IMR-90 (cell line): ENCODE results near the gene TAS2R19. TPM values are rescaled to one million over a fixed set of nuclear protein-coding genes. Genes with fewer than 3 reads are reported as not detected.

Source experiments
- ATAC-seq: fragments of 200-7000 bp; cut with Tn5 transposase; 2 replicates; pipeline ENCODE4 v1.9.1; 2020; ENCODE audit warnings: low read depth, mild to moderate bottlenecking, moderate library complexity
- BruUV-seq: library from RNA; stranded (reverse); fragments of 400-500 nt; replicated peaks from 2 replicates; lab custom pipeline; 2021; lab: Mats Ljungman, UMichigan
- CTCF ChIA-PET: fragments of 300-600 bp; formaldehyde crosslinking; extraction: SDS; loops from one replicate; lab custom pipeline; 2021; ENCODE audit warnings: antibody characterized with exemption; lab: Yijun Ruan, JAX
- POLR2A ChIA-PET: fragments of 300-600 bp; sonication (Branson Sonifier 250); formaldehyde crosslinking; loops from one replicate; lab custom pipeline; 2022; ENCODE audit warnings: antibody characterized with exemption; ENCODE audit not compliant: unreplicated experiment; lab: Charles Lee
- DNase-seq: peaks from one replicate; pipeline ENCODE4 v3.0.0; 2013
- H2AFZ ChIP-seq: replicated peaks from 2 replicates; pipeline ENCODE3; 2013; ENCODE audit warnings: low read length, mild to moderate bottlenecking; ENCODE audit not compliant: poor library complexity
- H2AK5ac ChIP-seq: 2 replicates; pipeline ENCODE4 v1.6.1; 2013; ENCODE audit warnings: low read depth, low read length, inconsistent platforms
- H2AK9ac ChIP-seq: replicated peaks from 2 replicates; pipeline ENCODE3; 2013; ENCODE audit warnings: mild to moderate bottlenecking, low read depth, low read length, moderate library complexity; ENCODE audit not compliant: poor library complexity
- H2BK120ac ChIP-seq: 2 replicates; pipeline ENCODE4 v1.6.1; 2013; ENCODE audit warnings: low read depth, low read length, inconsistent platforms
- H2BK15ac ChIP-seq: 3 replicates; pipeline ENCODE4 v1.6.1; 2013; ENCODE audit warnings: low read depth, low read length, inconsistent platforms
- H2BK20ac ChIP-seq: 2 replicates; pipeline ENCODE4 v1.6.1; 2013; ENCODE audit warnings: low read depth, mild to moderate bottlenecking, inconsistent platforms, low read length, moderate library complexity
- H2BK5ac ChIP-seq: 2 replicates; pipeline ENCODE4 v1.6.1; 2013; ENCODE audit warnings: mild to moderate bottlenecking, low read depth, low read length, inconsistent platforms; ENCODE audit not compliant: poor library complexity, severe bottlenecking
- H3K14ac ChIP-seq: replicated peaks from 2 replicates; pipeline ENCODE4 v1.6.1; 2013; ENCODE audit warnings: low read depth, low read length, inconsistent platforms
- H3K18ac ChIP-seq: 2 replicates; pipeline ENCODE4 v1.6.1; 2013; ENCODE audit warnings: low read depth, low read length, control low read depth
- H3K23ac ChIP-seq: 2 replicates; pipeline ENCODE4 v1.6.1; 2013; ENCODE audit warnings: low read depth, low read length, inconsistent platforms
- H3K27ac ChIP-seq: 2 replicates; pipeline ENCODE4 v1.5.1; 2013; ENCODE audit warnings: mild to moderate bottlenecking, control low read depth, low read length; ENCODE audit not compliant: insufficient read depth
- H3K27me3 ChIP-seq: 2 replicates; pipeline ENCODE4 v1.6.1; 2013; ENCODE audit warnings: low read length; ENCODE audit not compliant: control insufficient read depth, insufficient read depth
- H3K36me3 ChIP-seq: 2 replicates; pipeline ENCODE4 v1.6.1; 2013; ENCODE audit warnings: low read length, mixed read lengths; ENCODE audit not compliant: control insufficient read depth, insufficient read depth
- H3K4ac ChIP-seq: 2 replicates; pipeline ENCODE4 v1.6.1; 2013; ENCODE audit warnings: low read depth, low read length, inconsistent platforms
- H3K4me1 ChIP-seq: 2 replicates; pipeline ENCODE4 v1.6.1; 2013; ENCODE audit warnings: low read length, mixed read lengths; ENCODE audit not compliant: control insufficient read depth, insufficient read depth
- H3K4me2 ChIP-seq: 2 replicates; pipeline ENCODE4 v1.6.1; 2013; ENCODE audit warnings: low read depth, mild to moderate bottlenecking, control low read depth, low read length, moderate library complexity
- H3K4me3 ChIP-seq: 2 replicates; pipeline ENCODE4 v1.5.1; 2013; ENCODE audit warnings: low read depth, mild to moderate bottlenecking, control low read depth, low read length, moderate library complexity; ENCODE audit not compliant: insufficient read depth
- H3K56ac ChIP-seq: 2 replicates; pipeline ENCODE4 v1.6.1; 2013; ENCODE audit warnings: low read length, inconsistent platforms; ENCODE audit not compliant: insufficient read depth; ENCODE audit errors: extremely low read depth
- H3K79me1 ChIP-seq, 2 experiments: 2 replicates each; pipeline ENCODE4 v1.6.1; 2013; ENCODE audit warnings: low read length in 2 of 2, inconsistent platforms in 1 of 2, low read depth in 1 of 2
- H3K9ac ChIP-seq: 2 replicates; pipeline ENCODE4 v1.6.1; 2013; ENCODE audit warnings: low read depth, low read length, control low read depth
- H3K9me1 ChIP-seq: 2 replicates; pipeline ENCODE4 v1.6.1; 2013; ENCODE audit warnings: low read length, inconsistent platforms; ENCODE audit not compliant: insufficient read depth
- H3K9me3 ChIP-seq: 2 replicates; pipeline ENCODE4 v1.6.1; 2013; ENCODE audit warnings: low read length; ENCODE audit not compliant: control insufficient read depth, insufficient read depth
- H4K20me1 ChIP-seq: 2 replicates; pipeline ENCODE4 v1.6.1; 2013; ENCODE audit warnings: low read length, inconsistent platforms; ENCODE audit not compliant: insufficient read depth
- H4K5ac ChIP-seq: 2 replicates; pipeline ENCODE4 v1.6.1; 2013; ENCODE audit warnings: mild to moderate bottlenecking, low read depth, low read length, control low read depth
- H4K8ac ChIP-seq, 2 experiments: 2 replicates each; pipeline ENCODE4 v1.6.1; 2013; ENCODE audit warnings: low read depth in 2 of 2, low read length in 2 of 2, control low read depth in 1 of 2, inconsistent platforms in 1 of 2
- H4K91ac ChIP-seq: 2 replicates; pipeline ENCODE4 v1.6.1; 2013; ENCODE audit warnings: low read depth, low read length, inconsistent platforms; ENCODE audit not compliant: insufficient read depth
- ELK1 ChIP-seq: fragments of 150-350 bp; IDR thresholded peaks from 2 replicates; pipeline ENCODE4 v1.6.1; 2016; ENCODE audit warnings: low read depth, mild to moderate bottlenecking, low read length, moderate library complexity, borderline replicate concordance
- FOS ChIP-seq: fragments of 150-350 bp; IDR thresholded peaks from 2 replicates; pipeline ENCODE4 v1.6.1; 2016; ENCODE audit warnings: low read depth, low read length
- POLR2A ChIP-seq: IDR thresholded peaks from 2 replicates; pipeline ENCODE4 v1.6.1; 2012; ENCODE audit warnings: mild to moderate bottlenecking, low read depth, low read length
- RCOR1 ChIP-seq: IDR thresholded peaks from 2 replicates; pipeline ENCODE4 v1.6.1; 2012; ENCODE audit warnings: mild to moderate bottlenecking, low read length, improper control_type of control experiment; ENCODE audit not compliant: insufficient replicate concordance
- RFX5 ChIP-seq: IDR thresholded peaks from 2 replicates; pipeline ENCODE4 v1.8.0; 2012; ENCODE audit warnings: low read depth, mild to moderate bottlenecking, low read length, moderate library complexity
- WGBS, 2 experiments: methylation state at CpG; one replicate each; pipeline versions ENCODE4 v1.1.5 to v1.1.7; 2013; ENCODE audit warnings: missing lambda C conversion rate in 2 of 2; ENCODE audit not compliant: insufficient read length in 1 of 2; ENCODE audit errors: extremely low coverage in 2 of 2; 5-methylcytosine and 5-hydroxymethylcytosine counted together
- dilution Hi-C: fragments of 300-500 bp; cut with HindIII; formaldehyde crosslinking; loops from one replicate; pipeline ENCODE4 v1.14.3; 2018; ENCODE audit warnings: low sequenced_read_pairs; ENCODE audit not compliant: unreplicated experiment
- in situ Hi-C: fragments of 300-500 bp; cut with MboI; formaldehyde crosslinking; loops from 3 replicates; pipeline ENCODE4 v1.14.3; 2019; ENCODE audit warnings: low sequenced_read_pairs, inconsistent platforms, mixed read lengths
- intact Hi-C: fragments of 100-400 bp; cut with micrococcal nuclease; formaldehyde crosslinking; loops from 2 replicates; pipeline ENCODE4 v1.10.0; 2022
- polyA plus RNA-seq, 3 experiments: library from polyadenylated mRNA; depleted of rRNA; stranded (reverse); fragments of >200 nt; gene quantifications; 2 replicates each; pipeline ENCODE4 v1.2.3, GENCODE V29; 2012; ENCODE audit warnings: low replicate concordance in 1 of 3
- total RNA-seq: library from RNA; depleted of rRNA; stranded (reverse); fragments of >200 nt; gene quantifications from 2 replicates; pipeline ENCODE4 v1.2.3, GENCODE V29; 2012

The TAS2R19 gene
- total and polyA plus RNA-seq, 2 of the 4 experiments (the other 2 are of a cell fraction): 0.24 to 5.0 TPM

GRCh38 chr12:11070999-11071398 is 48.6 kb upstream of the TAS2R19 start:
- DNase-seq (no peak), ATAC-seq (no peak)
- no peak overlapping the region for H3K4ac ChIP-seq
- peaks cover 0 to 9% of the 10 kb centered on the region in 2 experiments; a peak in 3 of 4 replicates for H3K79me1 ChIP-seq
- no peak overlapping the region for H2BK20ac ChIP-seq
- BruUV-seq: no TSS peak
- H3K9me1 ChIP-seq: no peaks in the 10 kb centered on the region
- H3K9me3 ChIP-seq: no peaks in the 10 kb centered on the region
- CTCF ChIA-PET: no interaction called here
- no peak overlapping the region for H4K5ac ChIP-seq
- dilution Hi-C loops: no loop called here
- no peak overlapping the region for H3K4me3 ChIP-seq
- H3K23ac ChIP-seq: no peak overlapping the region
- no peak overlapping the region for H3K18ac ChIP-seq
- H3K27ac ChIP-seq: no peak overlapping the region
- no peak overlapping the region for H2BK15ac ChIP-seq
- no peaks in the 10 kb centered on the region for H3K4me1 ChIP-seq
- no peak overlapping the region for H2AK5ac ChIP-seq
- no peak overlapping the region for H2AFZ ChIP-seq
- no peak overlapping the region for H3K14ac ChIP-seq
- H3K4me2 ChIP-seq: no peak overlapping the region
- H4K20me1 ChIP-seq: no peaks in the 10 kb centered on the region
- no peak overlapping the region for H4K91ac ChIP-seq
- H2BK120ac ChIP-seq: no peak overlapping the region
- H3K36me3 ChIP-seq: no peaks in the 10 kb centered on the region; the same call in 1 of the 2 replicates
- intact Hi-C loops: no loop called here
- H3K27me3 ChIP-seq: no peaks in the 10 kb centered on the region
- H3K56ac ChIP-seq: no peak overlapping the region
- in situ Hi-C loops: no loop called here
- POLR2A ChIA-PET: no interaction called here
- no peak overlapping the region for H4K8ac ChIP-seq
- WGBS, 2 experiments: 83% methylated on average over 1 of the region's 1 CpG; no CpG with 5 or more reads in 1 of the 2 experiments
- no peak overlapping the region for H2BK5ac ChIP-seq
- no peak overlapping the region for H3K9ac ChIP-seq
- TF ChIP-seq ELK1: no peak
- TF ChIP-seq FOS: no peak
- no peak for TF ChIP-seq RFX5
- TF ChIP-seq POLR2A: no peak
- no peak for TF ChIP-seq RCOR1
- H2AK9ac ChIP-seq: no peak overlapping the region
